ENCODE data around the gene VSNL1.

The VSNL1 gene

DNA sequence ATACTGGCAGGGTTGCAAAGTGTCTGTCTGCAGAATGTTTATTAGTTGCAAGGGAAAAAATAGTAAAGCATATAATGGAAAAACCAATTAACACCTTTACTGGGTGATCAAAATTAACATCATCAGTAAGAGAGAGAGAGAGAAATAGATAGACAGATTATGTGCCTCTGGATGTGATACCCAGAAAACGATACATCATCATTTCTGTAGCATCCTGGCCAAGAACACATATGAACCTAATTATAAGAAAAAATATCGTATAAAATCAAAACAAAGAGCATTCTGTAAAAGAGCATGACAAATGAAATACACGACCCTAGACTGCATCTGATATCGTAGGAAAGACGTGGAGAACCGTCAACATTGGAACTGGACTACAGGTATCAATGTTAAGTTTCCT is 148.5 kb downstream of the VSNL1 start:
- no peaks in the 10 kb centered on the region for H3K79me2 ChIP-seq (ENCODE audit: insufficient read depth, low read length)
- H2AFZ ChIP-seq (ENCODE audit: low read length), result no peak overlapping the region
- H3K9ac ChIP-seq (ENCODE audit: low read length), result no peak overlapping the region
- H3K9me2 ChIP-seq (ENCODE audit: low read depth, low read length), result no peaks in the 10 kb centered on the region
- no peaks in the 10 kb centered on the region for H3F3A ChIP-seq (ENCODE audit: insufficient read depth, low read length)
- H3K4me1 ChIP-seq (ENCODE audit: insufficient read depth, low read length, severe bottlenecking), result no peaks in the 10 kb centered on the region
- H4K20me1 ChIP-seq (ENCODE audit: insufficient read depth, low read length), result no peaks in the 10 kb centered on the region
- H3K27me3 ChIP-seq (ENCODE audit: insufficient read depth, low read length), result no peaks in the 10 kb centered on the region
- H3K4me2 ChIP-seq (ENCODE audit: low read length), result no peak overlapping the region
- H3K27ac ChIP-seq (ENCODE audit: low read depth, low read length, poor library complexity, severe bottlenecking), result no peak overlapping the region
- no peak overlapping the region for H3K4me3 ChIP-seq (ENCODE audit: low read depth, low read length, poor library complexity, severe bottlenecking)
- TF ChIP-seq, protein P1, sequence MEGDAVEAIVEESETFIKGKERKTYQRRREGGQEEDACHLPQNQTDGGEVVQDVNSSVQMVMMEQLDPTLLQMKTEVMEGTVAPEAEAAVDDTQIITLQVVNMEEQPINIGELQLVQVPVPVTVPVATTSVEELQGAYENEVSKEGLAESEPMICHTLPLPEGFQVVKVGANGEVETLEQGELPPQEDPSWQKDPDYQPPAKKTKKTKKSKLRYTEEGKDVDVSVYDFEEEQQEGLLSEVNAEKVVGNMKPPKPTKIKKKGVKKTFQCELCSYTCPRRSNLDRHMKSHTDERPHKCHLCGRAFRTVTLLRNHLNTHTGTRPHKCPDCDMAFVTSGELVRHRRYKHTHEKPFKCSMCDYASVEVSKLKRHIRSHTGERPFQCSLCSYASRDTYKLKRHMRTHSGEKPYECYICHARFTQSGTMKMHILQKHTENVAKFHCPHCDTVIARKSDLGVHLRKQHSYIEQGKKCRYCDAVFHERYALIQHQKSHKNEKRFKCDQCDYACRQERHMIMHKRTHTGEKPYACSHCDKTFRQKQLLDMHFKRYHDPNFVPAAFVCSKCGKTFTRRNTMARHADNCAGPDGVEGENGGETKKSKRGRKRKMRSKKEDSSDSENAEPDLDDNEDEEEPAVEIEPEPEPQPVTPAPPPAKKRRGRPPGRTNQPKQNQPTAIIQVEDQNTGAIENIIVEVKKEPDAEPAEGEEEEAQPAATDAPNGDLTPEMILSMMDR (IDR thresholded peaks at IDR 0.05; ENCODE audit: low read length), result no peak
- TF ChIP-seq EZH2 (IDR thresholded peaks at IDR 0.05; ENCODE audit: borderline replicate concordance, low read length), result no peak
- peaks cover 64% of the 10 kb centered on the region for H3K36me3 ChIP-seq (ENCODE audit: insufficient read depth, low read length)
- H3K9me3 ChIP-seq (ENCODE audit: low read length), result no peaks in the 10 kb centered on the region

DNA sequence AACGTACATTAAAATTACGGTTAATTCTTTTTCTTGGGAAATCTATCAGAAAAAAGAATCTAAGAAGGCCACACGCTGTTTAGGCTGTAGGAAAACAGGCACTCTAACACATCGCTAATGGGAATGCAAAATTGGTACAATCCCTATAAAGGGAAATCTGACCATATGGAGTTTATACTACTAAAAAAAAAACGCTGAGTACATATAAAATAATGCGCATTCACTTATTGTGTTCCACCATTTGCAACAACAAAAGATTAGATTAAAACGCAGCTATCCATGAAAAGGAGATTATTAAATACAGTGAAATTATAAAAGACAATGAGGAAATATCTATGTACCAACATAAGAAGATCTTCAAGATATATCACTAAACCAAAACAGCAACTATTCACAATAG is 150.3 kb downstream of the VSNL1 start:
- Histone ChIP-seq H2AFZ (ENCODE audit: low read length) (no peak overlapping the region), H3K79me2 (ENCODE audit: insufficient read depth, low read length) (no peaks in the 10 kb centered on the region), H3K9me3 (ENCODE audit: low read length) (no peaks in the 10 kb centered on the region), H3K4me1 (ENCODE audit: insufficient read depth, low read length, severe bottlenecking) (no peaks in the 10 kb centered on the region), H3K27me3 (ENCODE audit: insufficient read depth, low read length) (no peaks in the 10 kb centered on the region), H3K36me3 (ENCODE audit: insufficient read depth, low read length) (peaks cover 81% of the 10 kb centered on the region), H4K20me1 (ENCODE audit: insufficient read depth, low read length) (no peaks in the 10 kb centered on the region), H3K4me2 (ENCODE audit: low read length) (no peak overlapping the region), H3K4me3 (ENCODE audit: low read depth, low read length, poor library complexity, severe bottlenecking) (no peak overlapping the region), H3K9ac (ENCODE audit: low read length) (no peak overlapping the region), H3F3A (ENCODE audit: insufficient read depth, low read length) (no peaks in the 10 kb centered on the region), H3K27ac (ENCODE audit: low read depth, low read length, poor library complexity, severe bottlenecking) (no peak overlapping the region), H3K9me2 (ENCODE audit: low read depth, low read length) (no peaks in the 10 kb centered on the region)
- TF ChIP-seq, protein P1 (IDR thresholded peaks at IDR 0.05; ENCODE audit: low read length), result no peak
- TF ChIP-seq EZH2 (IDR thresholded peaks at IDR 0.05; ENCODE audit: borderline replicate concordance, low read length), result no peak
